K562 (cell line): ENCODE data around the gene LCP2. TPM values are rescaled to one million over a fixed set of nuclear protein-coding genes. Genes with fewer than 3 reads are reported as not detected.

ENCODE experiments used
- CLOCK ChIP-seq: fragments of 250-450 bp; sonication (Bioruptor Pico); IDR thresholded peaks from 2 replicates; pipeline ENCODE4 v1.4.0; 2020; ENCODE audit warnings: mild to moderate bottlenecking, moderate library complexity, borderline replicate concordance
- DMBX1 ChIP-seq: fragments of 250-450 bp; sonication (Bioruptor Pico); IDR thresholded peaks from 2 replicates; pipeline ENCODE4 v1.8.0; 2022; ENCODE audit warnings: inconsistent platforms, mild to moderate bottlenecking, moderate library complexity, borderline replicate concordance
- GABPA ChIP-seq: fragments of 200-800 bp; sonication (Bioruptor generic); conservative IDR thresholded peaks from 2 replicates; pipeline ENCODE4 v1.6.1; 2016; ENCODE audit warnings: low read depth, missing genetic modification characterization, missing compliant biosample characterization
- NFRKB ChIP-seq: fragments of 450-650 bp; IDR thresholded peaks from 2 replicates; pipeline ENCODE4 v1.6.1; 2016; ENCODE audit warnings: low read depth
- SIRT6 ChIP-seq: IDR thresholded peaks from one replicate; pipeline ENCODE4 v1.6.1; 2012; ENCODE audit warnings: low read depth, mild to moderate bottlenecking, control low read depth, inconsistent platforms, low read length, moderate library complexity
- SPI1 ChIP-seq: IDR thresholded peaks from 2 replicates; pipeline ENCODE4 v1.6.1; 2011; ENCODE audit warnings: low read depth, low read length, control low read depth, borderline replicate concordance
- SRSF9 ChIP-seq: fragments of 200-400 bp; formaldehyde crosslinking; IDR thresholded peaks from 2 replicates; pipeline ENCODE4 v1.6.1; 2017; ENCODE audit warnings: low read depth, low read length, borderline replicate concordance
- polyA plus RNA-seq, 8 experiments: library from polyadenylated mRNA; depleted of rRNA in 4 of 8; stranded (reverse) in 5 of 8; unstranded in 3 of 8; fragments of >200 nt; fragmentation: Nextera tagmentation in 2 of 8; fragmentation: Illumina TruSeq in 1 of 8; extraction: Ambion mirVana in 2 of 8; extraction: Trizol in 1 of 8; gene quantifications; 2 replicates each; pipeline versions ENCODE4 v1.2.1 to v1.2.3, GENCODE V29; 2011 to 2014; ENCODE audit warnings: inconsistent platforms in 1 of 8, missing spikeins in 1 of 8
- total RNA-seq, 7 experiments: library from RNA; depleted of rRNA in 6 of 7; stranded (reverse); fragments of >200 nt in 6 of 7; fragmentation: Illumina TruSeq in 2 of 7; extraction: Trizol in 2 of 7; gene quantifications; 2 replicates each; pipeline versions ENCODE4 v1.2.1 to v1.2.3, GENCODE V29; 2011 to 2021; ENCODE audit warnings: low replicate concordance in 1 of 7
- TF ChIP-seq, protein P1 (sequence below), 2 experiments: fragments of 450-650 bp; formaldehyde crosslinking in 1 of 2; IDR thresholded peaks; 2 replicates each; pipeline versions ENCODE4 v1.4.0 to v1.6.1; 2014 to 2020; ENCODE audit warnings: mild to moderate bottlenecking in 2 of 2, borderline replicate concordance in 1 of 2, low read depth in 1 of 2
- TF ChIP-seq, protein P2 (sequence below): fragments of 150-350 bp; conservative IDR thresholded peaks from 2 replicates; pipeline ENCODE4 v1.6.1; 2014; ENCODE audit warnings: low read length
- TF ChIP-seq, protein P3 (sequence below): conservative IDR thresholded peaks from 2 replicates; pipeline ENCODE4 v1.6.1; 2011; ENCODE audit warnings: low read depth, mild to moderate bottlenecking, low read length; ENCODE audit not compliant: control insufficient read depth

LCP2 gene
- total and polyA plus RNA-seq, 9 of the 15 experiments (the other 6 are each of a cell fraction or from before 2014, with no cell fraction given), result 4.0 to 31.3 (median 14.6) TPM

DNA sequence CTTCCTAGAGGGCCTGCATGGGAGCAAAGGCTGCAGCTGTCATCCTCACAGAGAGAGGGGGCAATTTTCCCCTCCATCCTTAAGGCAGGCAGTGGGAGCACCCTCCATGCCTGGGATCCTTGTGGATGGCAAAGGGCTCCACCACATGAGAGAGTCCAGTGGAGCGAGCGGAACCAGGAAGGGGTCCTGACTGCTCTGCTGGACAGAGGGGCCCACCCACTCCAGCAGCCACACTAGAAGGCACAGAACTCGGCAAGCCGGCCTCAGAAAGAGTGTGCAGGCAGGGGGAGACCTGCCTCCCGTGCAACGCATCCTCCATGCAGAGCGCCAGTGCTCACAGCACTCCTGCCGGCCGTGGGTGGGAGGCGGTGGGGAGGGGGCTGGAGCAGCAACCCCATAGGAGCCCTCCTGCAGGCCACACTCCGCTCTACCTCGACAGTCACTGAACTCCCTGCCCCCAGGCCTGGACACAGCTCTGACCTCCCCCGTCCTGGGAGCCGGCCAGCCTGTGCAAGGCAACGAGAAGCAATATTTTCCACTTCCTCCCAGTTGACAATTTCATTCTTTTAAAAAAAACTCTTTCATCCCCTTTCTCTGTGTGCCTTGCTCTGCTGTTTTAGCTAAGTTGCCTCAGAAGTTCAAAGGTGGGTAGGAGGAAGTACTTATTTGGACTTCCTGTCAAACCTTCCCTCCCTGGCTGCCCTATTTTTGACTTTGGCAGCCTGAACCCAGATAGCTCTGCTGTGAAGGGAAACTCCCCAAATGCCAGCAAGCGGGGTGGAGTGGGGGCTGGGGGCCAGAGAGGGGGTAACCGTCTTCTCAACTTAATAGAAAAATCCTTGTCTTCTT, 5.3 kb upstream of the LCP2 start (continued):
- TF ChIP-seq, protein P1, sequence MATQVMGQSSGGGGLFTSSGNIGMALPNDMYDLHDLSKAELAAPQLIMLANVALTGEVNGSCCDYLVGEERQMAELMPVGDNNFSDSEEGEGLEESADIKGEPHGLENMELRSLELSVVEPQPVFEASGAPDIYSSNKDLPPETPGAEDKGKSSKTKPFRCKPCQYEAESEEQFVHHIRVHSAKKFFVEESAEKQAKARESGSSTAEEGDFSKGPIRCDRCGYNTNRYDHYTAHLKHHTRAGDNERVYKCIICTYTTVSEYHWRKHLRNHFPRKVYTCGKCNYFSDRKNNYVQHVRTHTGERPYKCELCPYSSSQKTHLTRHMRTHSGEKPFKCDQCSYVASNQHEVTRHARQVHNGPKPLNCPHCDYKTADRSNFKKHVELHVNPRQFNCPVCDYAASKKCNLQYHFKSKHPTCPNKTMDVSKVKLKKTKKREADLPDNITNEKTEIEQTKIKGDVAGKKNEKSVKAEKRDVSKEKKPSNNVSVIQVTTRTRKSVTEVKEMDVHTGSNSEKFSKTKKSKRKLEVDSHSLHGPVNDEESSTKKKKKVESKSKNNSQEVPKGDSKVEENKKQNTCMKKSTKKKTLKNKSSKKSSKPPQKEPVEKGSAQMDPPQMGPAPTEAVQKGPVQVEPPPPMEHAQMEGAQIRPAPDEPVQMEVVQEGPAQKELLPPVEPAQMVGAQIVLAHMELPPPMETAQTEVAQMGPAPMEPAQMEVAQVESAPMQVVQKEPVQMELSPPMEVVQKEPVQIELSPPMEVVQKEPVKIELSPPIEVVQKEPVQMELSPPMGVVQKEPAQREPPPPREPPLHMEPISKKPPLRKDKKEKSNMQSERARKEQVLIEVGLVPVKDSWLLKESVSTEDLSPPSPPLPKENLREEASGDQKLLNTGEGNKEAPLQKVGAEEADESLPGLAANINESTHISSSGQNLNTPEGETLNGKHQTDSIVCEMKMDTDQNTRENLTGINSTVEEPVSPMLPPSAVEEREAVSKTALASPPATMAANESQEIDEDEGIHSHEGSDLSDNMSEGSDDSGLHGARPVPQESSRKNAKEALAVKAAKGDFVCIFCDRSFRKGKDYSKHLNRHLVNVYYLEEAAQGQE (IDR thresholded peaks at IDR 0.05; ENCODE audit: borderline replicate concordance), result no peak
- TF ChIP-seq, protein P1 (CRISPR knock-in tag; IDR thresholded peaks at IDR 0.05; ENCODE audit: low read depth), result no peak; the same call in 1 of the 2 replicates
- no peak for TF ChIP-seq NFRKB
- TF ChIP-seq, protein P2, sequence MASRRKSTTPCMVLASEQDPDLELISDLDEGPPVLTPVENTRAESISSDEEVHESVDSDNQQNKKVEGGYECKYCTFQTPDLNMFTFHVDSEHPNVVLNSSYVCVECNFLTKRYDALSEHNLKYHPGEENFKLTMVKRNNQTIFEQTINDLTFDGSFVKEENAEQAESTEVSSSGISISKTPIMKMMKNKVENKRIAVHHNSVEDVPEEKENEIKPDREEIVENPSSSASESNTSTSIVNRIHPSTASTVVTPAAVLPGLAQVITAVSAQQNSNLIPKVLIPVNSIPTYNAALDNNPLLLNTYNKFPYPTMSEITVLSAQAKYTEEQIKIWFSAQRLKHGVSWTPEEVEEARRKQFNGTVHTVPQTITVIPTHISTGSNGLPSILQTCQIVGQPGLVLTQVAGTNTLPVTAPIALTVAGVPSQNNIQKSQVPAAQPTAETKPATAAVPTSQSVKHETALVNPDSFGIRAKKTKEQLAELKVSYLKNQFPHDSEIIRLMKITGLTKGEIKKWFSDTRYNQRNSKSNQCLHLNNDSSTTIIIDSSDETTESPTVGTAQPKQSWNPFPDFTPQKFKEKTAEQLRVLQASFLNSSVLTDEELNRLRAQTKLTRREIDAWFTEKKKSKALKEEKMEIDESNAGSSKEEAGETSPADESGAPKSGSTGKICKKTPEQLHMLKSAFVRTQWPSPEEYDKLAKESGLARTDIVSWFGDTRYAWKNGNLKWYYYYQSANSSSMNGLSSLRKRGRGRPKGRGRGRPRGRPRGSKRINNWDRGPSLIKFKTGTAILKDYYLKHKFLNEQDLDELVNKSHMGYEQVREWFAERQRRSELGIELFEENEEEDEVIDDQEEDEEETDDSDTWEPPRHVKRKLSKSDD, result no peak
- TF ChIP-seq CLOCK (CRISPR knock-in tag), result no peak
- TF ChIP-seq SPI1, result peak; percentile 69; the same call in 1 of the 2 replicates
- TF ChIP-seq DMBX1 (CRISPR knock-in tag), result no peak; the same call in 1 of the 2 replicates
- TF ChIP-seq, protein P3, sequence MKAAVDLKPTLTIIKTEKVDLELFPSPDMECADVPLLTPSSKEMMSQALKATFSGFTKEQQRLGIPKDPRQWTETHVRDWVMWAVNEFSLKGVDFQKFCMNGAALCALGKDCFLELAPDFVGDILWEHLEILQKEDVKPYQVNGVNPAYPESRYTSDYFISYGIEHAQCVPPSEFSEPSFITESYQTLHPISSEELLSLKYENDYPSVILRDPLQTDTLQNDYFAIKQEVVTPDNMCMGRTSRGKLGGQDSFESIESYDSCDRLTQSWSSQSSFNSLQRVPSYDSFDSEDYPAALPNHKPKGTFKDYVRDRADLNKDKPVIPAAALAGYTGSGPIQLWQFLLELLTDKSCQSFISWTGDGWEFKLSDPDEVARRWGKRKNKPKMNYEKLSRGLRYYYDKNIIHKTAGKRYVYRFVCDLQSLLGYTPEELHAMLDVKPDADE, result no peak
- TF ChIP-seq SRSF9, result no peak
- peak; percentile 49; the same call in 1 of the 2 replicates for TF ChIP-seq GABPA
- TF ChIP-seq SIRT6, result no peak
